PFSK-1 (cell line): ENCODE measurements around the gene FER1L5.

Experiments used
- FOXP2 ChIP-seq: optimal IDR thresholded peaks from 2 replicates; pipeline ENCODE3; 2011; ENCODE audit warnings: borderline replicate concordance, control low read depth, inconsistent platforms; ENCODE audit not compliant: insufficient read depth; ENCODE audit errors: extremely low read length, extremely low read depth
- REST ChIP-seq, 2 experiments: IDR thresholded peaks; 2 replicates each; pipeline versions ENCODE4 v1.6.1 to v1.8.0; 2011 to 2012; ENCODE audit warnings: low read depth in 2 of 2, low read length in 2 of 2, control low read depth in 1 of 2, inconsistent platforms in 1 of 2, mild to moderate bottlenecking in 1 of 2, moderate library complexity in 1 of 2; ENCODE audit not compliant: insufficient read depth in 1 of 2
- SIN3A ChIP-seq: IDR thresholded peaks from 2 replicates; pipeline ENCODE4 v1.6.1; 2012; ENCODE audit warnings: mild to moderate bottlenecking, low read length, moderate library complexity, borderline replicate concordance; ENCODE audit not compliant: insufficient read depth

- TF ChIP-seq REST (IDR thresholded peaks at IDR 0.05; ENCODE audit: insufficient read depth in 1 of 2, low read depth in 2 of 2, low read length in 2 of 2) (no peak), SIN3A (no peak), FOXP2 (no peak)
Observed at GRCh38 chr2:96691022-96691612, 48.6 kb downstream of the FER1L5 start.
